Esophagus muscularis mucosa (tissue), 3 donors: ENCODE data around the gene KCP.

Experiments
- POLR2AphosphoS5 ChIP-seq, 2 donors: sonication (generic); formaldehyde crosslinking; IDR thresholded peaks; one replicate each; pipeline ENCODE4 v1.6.1; 2017; ENCODE audit warnings: antibody characterized with exemption in 2 of 2
- TF ChIP-seq, protein P1 (sequence below), 3 experiments: fragments of 200-600 bp in 2 of 3; fragments of 450-650 bp in 1 of 3; sonication (generic) in 2 of 3; IDR thresholded peaks; one replicate each; pipeline ENCODE4 v1.5.1; 2017 to 2019; ENCODE audit warnings: antibody characterized with exemption in 3 of 3, mild to moderate bottlenecking in 2 of 3, moderate library complexity in 1 of 3

DNA sequence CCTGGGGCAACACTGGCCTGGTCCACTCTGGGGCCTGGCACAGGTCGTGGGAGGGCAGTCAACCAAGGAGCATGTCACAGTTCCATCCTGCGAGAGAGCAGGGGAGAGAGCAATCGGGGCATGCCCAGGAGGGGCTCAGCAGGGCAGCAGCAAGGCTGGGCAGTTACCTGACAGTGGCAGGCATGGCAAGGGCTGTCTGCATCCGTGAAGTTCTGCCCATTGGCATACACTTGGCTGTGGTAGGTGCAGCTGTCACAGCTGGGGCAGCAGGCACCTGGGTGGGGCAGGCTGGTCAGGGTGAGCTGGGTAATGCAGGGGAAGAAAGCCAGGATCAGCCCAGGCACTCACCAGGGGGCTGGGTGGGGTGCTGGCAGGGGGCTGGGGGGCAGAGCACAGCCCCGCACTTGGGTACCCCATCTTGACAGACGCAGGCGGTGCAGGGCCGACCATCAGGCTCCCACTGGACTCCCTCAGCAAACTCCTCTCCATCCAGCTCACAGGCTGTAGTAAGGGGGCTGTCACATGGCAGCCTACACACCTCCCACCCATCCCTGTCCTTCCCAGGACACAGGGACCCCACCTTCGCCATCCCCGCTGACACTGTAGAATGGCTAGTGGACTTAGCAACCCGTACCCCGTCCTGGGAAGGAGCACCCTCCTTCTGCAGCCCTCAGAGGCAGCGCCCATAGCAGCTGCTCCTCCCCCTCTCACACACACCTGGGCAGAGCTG is 17.8 kb downstream of the KCP start:
- TF ChIP-seq, protein P1, sequence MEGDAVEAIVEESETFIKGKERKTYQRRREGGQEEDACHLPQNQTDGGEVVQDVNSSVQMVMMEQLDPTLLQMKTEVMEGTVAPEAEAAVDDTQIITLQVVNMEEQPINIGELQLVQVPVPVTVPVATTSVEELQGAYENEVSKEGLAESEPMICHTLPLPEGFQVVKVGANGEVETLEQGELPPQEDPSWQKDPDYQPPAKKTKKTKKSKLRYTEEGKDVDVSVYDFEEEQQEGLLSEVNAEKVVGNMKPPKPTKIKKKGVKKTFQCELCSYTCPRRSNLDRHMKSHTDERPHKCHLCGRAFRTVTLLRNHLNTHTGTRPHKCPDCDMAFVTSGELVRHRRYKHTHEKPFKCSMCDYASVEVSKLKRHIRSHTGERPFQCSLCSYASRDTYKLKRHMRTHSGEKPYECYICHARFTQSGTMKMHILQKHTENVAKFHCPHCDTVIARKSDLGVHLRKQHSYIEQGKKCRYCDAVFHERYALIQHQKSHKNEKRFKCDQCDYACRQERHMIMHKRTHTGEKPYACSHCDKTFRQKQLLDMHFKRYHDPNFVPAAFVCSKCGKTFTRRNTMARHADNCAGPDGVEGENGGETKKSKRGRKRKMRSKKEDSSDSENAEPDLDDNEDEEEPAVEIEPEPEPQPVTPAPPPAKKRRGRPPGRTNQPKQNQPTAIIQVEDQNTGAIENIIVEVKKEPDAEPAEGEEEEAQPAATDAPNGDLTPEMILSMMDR (IDR thresholded peaks at IDR 0.05): no peak
- TF ChIP-seq POLR2AphosphoS5 (IDR thresholded peaks at IDR 0.05): no peak
